GM12864 (cell line): Measurements from ENCODE around the gene DIAPH1.

Experiments used
- DNase-seq: peaks from one replicate; pipeline ENCODE4 v3.0.0-alpha.2; 2011; ENCODE audit warnings: low read depth
- H3K4me3 ChIP-seq: 2 replicates; pipeline ENCODE4 v1.5.1; 2011; ENCODE audit warnings: mild to moderate bottlenecking, low read depth, low read length, control low read depth
- CTCF ChIP-seq: IDR thresholded peaks from 2 replicates; pipeline ENCODE4 v1.5.1; 2011; ENCODE audit warnings: low read depth, mild to moderate bottlenecking, moderate library complexity, low read length, control low read depth, inconsistent platforms; ENCODE audit errors: missing control alignments

DIAPH1 gene

GRCh38 chr5:141639357-141640050 lies 20.7 kb upstream of the DIAPH1 start:
- no peak for TF ChIP-seq CTCF
- H3K4me3 ChIP-seq, result no peak overlapping the region
- DNase-seq, result no peak

GRCh38 chr5:141638771-141639170 lies 20.0 kb upstream of the DIAPH1 start:
- no peak for TF ChIP-seq CTCF

GRCh38 chr5:141637767-141638419 lies 19.1 kb upstream of the DIAPH1 start:
- no peak for DNase-seq
- TF ChIP-seq CTCF, result peak; percentile 73
- peak overlapping the region; percentile 85 for H3K4me3 ChIP-seq

More at GRCh38 chr5:141638771-141639170, 20.0 kb upstream of the DIAPH1 start:
- peak overlapping the region; percentile 85 for H3K4me3 ChIP-seq
- no peak for DNase-seq

- H3K4me3 ChIP-seq, result peak overlapping the region; percentile 85
- no peak for DNase-seq
- no peak for TF ChIP-seq CTCF
These were observed 18.4 kb upstream of the DIAPH1 start for GRCh38 chr5:141637123-141637766.

- DNase-seq, result no peak
- TF ChIP-seq CTCF, result no peak
These were observed 17.8 kb upstream of the DIAPH1 start, which contains the start of the genes HDAC3 and RELL2 for GRCh38 chr5:141636413-141637122. Gene HDAC3, minus strand, starts transcription at chr5:141636849. Its CDS starts 59 bp downstream, at chr5:141636790. Gene RELL2, plus strand, starts transcription at chr5:141636997. Its CDS starts 1,229 bp downstream, at chr5:141638226.

GRCh38 chr5:141636106-141636412 lies 17.3 kb upstream of the DIAPH1 start:
- no peak for DNase-seq
- no peak for TF ChIP-seq CTCF
- peak overlapping the region; percentile 85 for H3K4me3 ChIP-seq

More at GRCh38 chr5:141636413-141637122, 17.8 kb upstream of the DIAPH1 start, which contains the start of the genes HDAC3 and RELL2:
- H3K4me3 ChIP-seq, result peak within 1 kb of the TSS; percentile 85
